ENCODE data around the gene CAMTA1. TPM values are rescaled to one million over a fixed set of nuclear protein-coding genes. Genes with fewer than 3 reads are reported as not detected.

CAMTA1 gene
- total RNA-seq, 1 experiment from 2014 or later, result 82.2 TPM

GRCh38 chr1:6914706-6915105 is 129.5 kb downstream of the CAMTA1 start:
- DNase-seq (ENCODE audit: low read depth, low spot score) (no peak), ATAC-seq (no peak)
- H3K4me1 ChIP-seq (ENCODE audit: control insufficient read depth, insufficient read depth, low read length), result no peaks in the 10 kb centered on the region
- no peak overlapping the region for H3K4me3 ChIP-seq (ENCODE audit: low read depth in 2 of 2, low read length in 2 of 2)
- in situ Hi-C loops (cut with HindIII; ENCODE audit: low pct_unique_long_range_greater_than_20kb, low sequenced_read_pairs), result no loop called here
- ChIA-PET POLR2A (no interaction called here), CTCF (no interaction called here)
- intact Hi-C loops (cut with micrococcal nuclease; ENCODE audit: unreplicated experiment), result no loop called here
- no peak overlapping the region for H3K27ac ChIP-seq (ENCODE audit: low read length)
- TF ChIP-seq REST (IDR thresholded peaks at IDR 0.05; ENCODE audit: insufficient read depth in 1 of 2, low read depth in 2 of 2, low read length in 1 of 2) (no peak), SIN3A (IDR thresholded peaks at IDR 0.05; ENCODE audit: borderline replicate concordance, insufficient read depth, low read depth, low read length) (no peak)
- no peaks in the 10 kb centered on the region for H3K27me3 ChIP-seq (ENCODE audit: control insufficient read depth, insufficient read depth, low read length)
- no peaks in the 10 kb centered on the region for H3K36me3 ChIP-seq (ENCODE audit: control insufficient read depth, insufficient read depth, low read length)
- no peaks in the 10 kb centered on the region for H3K9me3 ChIP-seq (ENCODE audit: control insufficient read depth, insufficient read depth, low read depth, low read length)
- BruUV-seq (replicated peaks), result no TSS peak

GRCh38 chr1:6915999-6916565 is 130.8 kb downstream of the CAMTA1 start:
- H3K36me3 ChIP-seq (ENCODE audit: control insufficient read depth, insufficient read depth, low read length), result no peaks in the 10 kb centered on the region
- no peaks in the 10 kb centered on the region for H3K4me1 ChIP-seq (ENCODE audit: control insufficient read depth, insufficient read depth, low read length)
- intact Hi-C loops (cut with micrococcal nuclease; ENCODE audit: unreplicated experiment) (no loop called here), in situ Hi-C loops (cut with HindIII; ENCODE audit: low pct_unique_long_range_greater_than_20kb, low sequenced_read_pairs) (no loop called here)
- ChIA-PET POLR2A (no interaction called here), CTCF (interaction anchor here (0.6 kb wide), 1 partner anchor 47 kb away, joined by 10 read pairs; no protein-coding TSS in a partner anchor)
- no peaks in the 10 kb centered on the region for H3K27me3 ChIP-seq (ENCODE audit: control insufficient read depth, insufficient read depth, low read length)
- BruUV-seq (replicated peaks), result no TSS peak
- TF ChIP-seq TCF7L2 (IDR thresholded peaks at IDR 0.05; ENCODE audit: low read depth, low read length) (no peak), REST (IDR thresholded peaks at IDR 0.05; ENCODE audit: insufficient read depth in 1 of 2, low read depth in 2 of 2, low read length in 1 of 2) (no peak), POLR2AphosphoS5 (IDR thresholded peaks at IDR 0.05; ENCODE audit: low read depth, low read length) (no peak), CTCF (IDR thresholded peaks at IDR 0.05) (no peak), SIN3A (IDR thresholded peaks at IDR 0.05; ENCODE audit: borderline replicate concordance, insufficient read depth, low read depth, low read length) (no peak)
- no peak overlapping the region for H3K4me3 ChIP-seq (ENCODE audit: low read depth in 2 of 2, low read length in 2 of 2)
- H3K9me3 ChIP-seq (ENCODE audit: control insufficient read depth, insufficient read depth, low read depth, low read length), result no peaks in the 10 kb centered on the region
- DNase-seq (ENCODE audit: low read depth, low spot score) (no peak), ATAC-seq (no peak)
- H3K27ac ChIP-seq (ENCODE audit: low read length), result no peak overlapping the region
